ENCODE measurements around the gene LRRC7.

- TF ChIP-seq CTCF (IDR thresholded peaks at IDR 0.05), result no peak
- no peak for TF ChIP-seq POLR2A (IDR thresholded peaks at IDR 0.05)
These were observed 365.0 kb downstream of the LRRC7 start for GRCh38 chr1:69932760-69933159.
